Stimulated activated CD4-positive, alpha-beta T cell treated with anti-CD3 and anti-CD28 coated beads, Interleukin-2, amount 100 ng/mL, for 4 hours (primary cell): ENCODE data around the gene RCN2.

Source experiments
- DNase-seq: peaks from one replicate; pipeline ENCODE4 v3.0.0-alpha.2; 2020; ENCODE audit warnings: low read depth

The RCN2 gene

DNA sequence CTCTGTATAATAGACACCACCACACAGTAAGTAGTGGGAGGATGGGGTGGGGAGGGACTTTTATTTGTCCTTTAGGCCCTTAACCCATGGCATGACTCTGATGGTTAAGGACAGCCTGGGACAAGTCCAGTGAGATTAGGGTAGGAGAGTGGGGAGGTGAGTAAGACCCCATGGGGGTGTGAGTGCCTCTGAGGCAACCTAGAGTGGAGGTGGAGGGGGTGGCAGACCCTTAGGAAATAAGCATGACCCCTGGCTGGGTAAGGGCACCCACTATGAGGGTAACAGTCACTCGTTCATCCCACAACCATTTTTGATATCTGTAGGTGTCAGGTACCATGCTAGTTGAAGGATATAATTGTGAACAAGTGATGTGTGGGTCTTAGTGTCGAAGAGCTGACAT is 42.4 kb downstream of the RCN2 start:
- DNase-seq, result no peak

- no peak for DNase-seq
Observed at GRCh38 chr15:76974456-76975036, 43.0 kb downstream of the RCN2 start.

DNA sequence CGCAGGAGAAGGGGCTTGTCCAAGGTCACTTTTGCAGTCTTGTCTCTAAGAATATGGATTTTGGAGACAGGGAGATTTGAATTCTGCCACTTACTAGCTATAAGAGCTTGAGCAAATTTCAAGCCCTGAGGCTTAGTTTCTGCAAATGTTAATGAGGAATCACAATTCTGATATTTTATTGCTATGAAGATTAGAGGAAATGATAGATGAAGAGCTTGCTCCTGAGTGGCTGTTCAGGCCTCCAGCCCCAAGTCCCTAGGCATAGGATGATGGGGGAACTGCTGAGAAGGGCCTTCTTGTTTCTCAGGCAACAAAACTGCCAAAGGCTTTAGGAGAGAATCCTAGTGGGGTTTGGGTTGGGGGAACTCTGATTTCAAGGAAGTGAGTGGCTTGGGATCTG is 44.6 kb downstream of the RCN2 start:
- no peak for DNase-seq

GRCh38 chr15:76976572-76977270 is 45.2 kb downstream of the RCN2 start:
- DNase-seq, result no peak

DNA sequence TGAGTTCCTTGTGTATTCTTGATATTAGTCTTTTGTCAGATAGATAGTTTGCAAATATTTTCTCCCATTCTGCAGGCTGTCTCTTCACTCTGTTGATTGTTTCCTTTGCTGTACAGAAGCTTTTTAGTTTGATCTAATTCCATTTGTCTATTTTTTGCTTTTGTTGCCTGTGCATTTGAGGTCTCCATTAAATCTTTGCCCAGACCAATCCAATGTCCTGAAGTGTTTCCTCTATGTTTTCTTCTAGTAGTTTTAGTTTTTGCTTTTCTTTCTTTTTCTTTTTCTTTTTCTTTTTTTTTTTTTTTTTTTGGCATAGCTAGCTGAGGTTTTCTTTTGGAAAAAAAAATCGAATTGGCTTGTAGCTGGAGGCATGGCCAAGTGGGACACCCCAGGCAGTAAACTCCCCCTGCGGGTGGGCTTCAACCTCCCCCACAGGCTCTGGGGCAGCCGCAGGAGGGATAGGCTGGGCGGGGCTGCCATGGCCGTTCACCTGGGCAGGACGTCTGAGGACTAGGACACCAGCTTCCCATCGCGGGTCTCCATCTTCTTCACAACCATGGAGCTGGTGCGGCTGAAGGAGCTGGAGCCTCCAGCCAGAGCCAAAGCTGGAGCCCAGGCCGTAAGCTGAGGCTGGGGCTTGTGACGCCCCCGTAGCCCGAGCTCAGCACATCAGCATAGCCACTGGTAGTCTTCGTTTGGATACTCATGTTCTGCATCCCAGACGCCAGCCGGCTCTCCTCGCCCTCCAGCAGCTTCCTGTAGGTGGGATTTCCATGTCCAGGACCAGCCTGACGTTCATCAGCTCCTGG is 47.2 kb downstream of the RCN2 start:
- DNase-seq, result no peak

- DNase-seq, result no peak
Observed at GRCh38 chr15:76979331-76979925, 47.9 kb downstream of the RCN2 start.

DNA sequence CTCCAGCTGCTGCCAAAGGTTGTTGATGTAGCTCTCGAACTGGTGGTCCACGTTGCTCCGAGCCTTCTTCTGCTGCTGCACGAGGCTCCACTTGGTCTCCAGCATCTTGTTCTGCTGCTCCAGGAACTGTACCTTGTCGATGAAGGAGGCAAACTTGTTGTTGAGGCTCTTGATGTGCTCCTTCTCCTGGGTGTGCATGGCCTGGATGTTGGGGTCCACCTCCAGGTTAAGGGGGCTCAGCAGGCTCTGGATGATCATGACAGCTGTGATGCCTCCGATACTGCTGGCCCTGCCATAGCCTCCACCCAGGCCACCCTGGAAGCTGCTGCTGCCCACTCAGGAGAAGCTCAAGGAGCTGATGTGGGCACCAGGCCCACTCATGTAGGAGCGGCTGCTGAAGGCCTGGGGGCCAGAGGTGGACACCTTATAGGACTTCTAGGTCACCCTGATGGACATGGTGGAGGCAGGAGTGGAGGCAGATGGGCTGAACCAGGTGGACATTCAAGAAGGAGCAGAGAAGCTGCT is 48.5 kb downstream of the RCN2 start:
- no peak for DNase-seq

GRCh38 chr15:76982356-76982755 is 50.8 kb downstream of the RCN2 start:
- no peak for DNase-seq

GRCh38 chr15:76982756-76983155 is 51.2 kb downstream of the RCN2 start:
- no peak for DNase-seq

GRCh38 chr15:76983590-76984375 is 52.2 kb downstream of the RCN2 start:
- no peak for DNase-seq

DNA sequence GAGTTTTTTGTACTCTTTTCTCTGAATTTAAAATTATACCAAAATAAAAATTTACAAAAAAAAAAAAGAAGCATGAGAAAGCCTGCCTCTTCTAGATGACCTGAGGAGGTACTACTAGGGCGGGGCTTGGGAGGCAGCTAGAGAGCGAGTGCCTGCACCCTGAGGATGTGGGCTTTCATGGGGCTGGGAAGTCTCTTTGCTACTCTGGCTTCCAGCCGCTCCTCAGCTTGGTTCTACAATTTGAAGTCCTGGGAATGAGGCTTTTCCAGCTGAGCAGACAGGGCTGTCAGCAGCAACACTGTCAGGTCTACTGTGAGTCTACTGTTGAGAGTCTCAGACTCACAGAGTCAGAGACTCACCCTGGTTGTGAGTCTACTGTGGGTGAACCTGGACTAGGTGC is 55.2 kb downstream of the RCN2 start:
- DNase-seq, result no peak

DNA sequence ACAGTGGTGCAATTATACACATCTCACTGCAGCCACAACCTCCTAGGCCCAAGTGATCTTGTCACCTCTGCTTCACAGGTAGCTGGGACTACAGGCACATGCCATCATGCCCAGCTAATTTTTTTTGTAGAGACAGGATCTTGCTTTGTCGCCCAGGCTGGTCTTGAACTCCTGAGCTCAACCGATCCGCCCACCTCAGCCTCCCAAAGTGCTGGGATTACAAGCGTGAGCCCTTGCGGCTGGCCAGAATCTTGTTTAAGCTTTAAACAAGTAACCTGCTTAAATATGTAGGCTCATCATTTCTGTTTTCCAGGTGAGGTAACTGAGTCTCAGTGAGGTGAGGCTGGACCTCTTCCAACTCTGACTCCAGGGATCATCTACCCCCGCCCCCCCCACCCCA is 55.7 kb downstream of the RCN2 start:
- DNase-seq, result no peak

DNA sequence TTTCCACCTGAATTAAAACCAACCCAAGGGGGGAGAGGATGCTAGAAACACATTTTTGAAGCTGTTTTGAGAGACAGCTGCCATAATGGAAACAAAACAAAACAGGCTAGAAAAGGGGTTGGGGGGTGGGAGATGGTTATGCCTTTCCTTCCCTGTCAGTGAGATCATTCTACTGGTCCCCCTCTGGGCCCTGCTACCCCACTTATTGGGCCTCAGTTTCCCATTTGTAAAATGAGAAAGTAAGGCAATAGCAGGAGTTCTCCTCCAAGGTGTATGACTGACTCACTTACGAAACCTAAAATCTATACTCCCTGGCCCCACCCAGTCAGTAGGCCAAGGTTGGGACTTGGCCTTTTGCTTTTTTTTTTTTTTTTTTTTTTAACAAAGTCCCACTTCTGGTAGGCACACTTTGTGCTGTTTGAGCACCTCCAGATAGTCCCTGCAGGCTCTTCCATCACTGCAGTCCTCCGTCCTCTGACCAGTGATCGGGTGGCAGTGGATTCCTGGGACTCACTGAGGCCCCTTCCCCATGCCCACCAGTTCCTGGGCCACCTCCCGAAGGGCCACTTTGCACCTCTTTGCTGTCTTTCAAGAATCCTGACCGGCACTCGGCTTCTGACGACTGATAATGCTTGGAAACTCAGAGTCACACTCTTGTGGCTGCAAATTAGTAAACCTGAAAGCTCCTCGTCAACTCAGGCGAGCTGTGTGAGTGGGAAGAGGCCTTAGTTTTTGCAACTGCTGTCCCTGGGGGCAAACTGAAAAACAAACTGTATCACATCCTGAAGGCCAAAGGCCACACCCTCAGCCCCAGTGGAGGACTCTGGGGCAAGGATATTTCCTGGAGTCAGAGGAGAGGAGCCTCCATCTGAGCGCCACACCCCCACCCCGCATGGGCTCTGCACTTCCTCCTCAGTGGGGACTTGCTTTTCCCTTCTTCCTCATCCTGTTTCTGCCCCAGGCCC is 56.6 kb downstream of the RCN2 start:
- DNase-seq, result no peak

DNA sequence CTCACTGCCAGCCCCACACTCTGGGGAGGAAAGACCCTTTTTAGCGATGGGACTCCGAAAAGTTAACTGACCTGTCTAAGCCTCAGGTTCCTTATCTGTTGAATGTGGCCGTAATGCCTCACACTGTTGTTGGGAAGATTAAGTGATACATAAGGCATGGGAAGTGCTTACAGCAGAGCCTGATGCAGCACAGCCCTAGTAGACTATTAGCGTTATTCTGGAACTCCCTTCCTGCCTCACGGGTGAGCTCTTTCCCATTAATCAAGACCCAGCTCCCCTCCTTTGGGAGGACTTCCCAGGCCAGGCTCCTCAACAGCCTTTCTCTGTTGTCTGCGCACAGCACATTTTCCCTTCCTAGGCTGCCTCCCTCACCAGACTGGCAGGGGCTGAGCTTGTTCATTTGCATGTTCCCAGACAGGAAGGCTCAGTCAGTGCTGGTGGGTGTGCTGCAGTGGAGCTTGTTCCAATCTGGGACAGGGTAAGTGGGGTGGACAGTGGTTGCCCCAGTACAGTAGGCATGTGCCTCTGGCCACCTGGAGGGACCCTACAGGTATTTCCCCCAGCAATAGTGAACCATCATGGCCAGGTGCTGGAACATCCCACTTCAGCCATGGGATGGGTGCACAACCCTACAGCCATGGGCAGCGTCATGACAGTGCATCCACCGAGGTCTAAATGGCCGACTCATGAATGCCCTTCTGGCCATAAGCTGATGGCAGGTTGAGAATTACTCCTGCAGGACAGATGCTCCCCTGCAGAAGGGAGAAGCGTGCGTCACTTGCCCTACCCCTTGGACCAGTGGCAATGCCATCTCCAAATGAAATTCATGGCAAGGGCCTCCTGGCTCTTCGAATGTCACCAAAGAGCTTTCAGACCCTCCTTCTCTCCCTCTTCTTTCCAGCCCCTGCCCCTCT is 57.6 kb downstream of the RCN2 start:
- DNase-seq, result no peak

GRCh38 chr15:76991048-76991447 is 59.5 kb downstream of the RCN2 start:
- DNase-seq, result no peak

DNA sequence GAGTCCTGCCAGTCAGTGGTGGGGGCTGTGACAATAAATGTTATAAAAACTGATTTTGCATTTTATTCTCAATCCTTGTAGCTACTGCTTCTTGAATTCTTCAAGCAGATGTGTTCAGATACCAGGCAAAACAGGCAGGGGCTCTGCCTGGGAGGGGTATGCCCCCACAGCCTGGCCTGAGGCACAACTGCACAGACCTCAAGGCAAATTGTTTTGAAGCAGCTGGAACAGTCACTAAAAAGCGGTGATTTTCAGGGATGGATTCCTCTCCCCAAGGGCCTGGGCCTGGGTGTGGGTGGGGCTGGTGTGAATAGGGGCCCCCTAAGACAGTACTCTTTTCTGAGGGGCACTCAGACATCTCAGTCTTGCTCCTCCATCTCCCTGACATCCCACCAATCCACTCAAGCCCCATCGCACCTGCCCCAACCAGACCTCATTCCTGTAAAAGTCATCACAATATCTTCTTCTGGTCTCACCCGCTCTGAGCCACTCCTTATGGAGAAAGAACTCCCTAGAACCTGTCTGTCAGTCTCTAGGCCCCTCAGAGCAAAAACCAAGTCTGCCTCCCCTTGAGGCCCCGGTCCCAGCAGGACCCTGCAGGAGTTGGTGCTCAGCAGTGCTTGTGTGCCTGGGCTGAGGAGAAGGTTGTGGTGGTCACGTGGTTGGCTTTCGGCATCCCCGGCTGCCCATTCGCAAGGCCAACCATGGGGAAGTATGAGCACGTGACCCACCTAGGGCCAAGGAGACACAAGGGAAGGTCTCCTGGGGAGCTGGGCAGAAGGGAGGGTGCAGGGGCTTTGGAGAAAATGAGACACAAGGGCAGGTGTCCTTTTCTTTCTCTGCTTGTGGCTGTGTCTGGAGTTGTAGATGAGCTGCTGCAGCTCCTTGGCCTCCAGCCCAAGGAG is 60.4 kb downstream of the RCN2 start:
- no peak for DNase-seq

- DNase-seq, result no peak
Observed at GRCh38 chr15:76993114-76993725, 61.7 kb downstream of the RCN2 start.

GRCh38 chr15:76994001-76994400 is 62.5 kb downstream of the RCN2 start:
- peak; percentile 35 for DNase-seq
